Kidney (tissue), 14 donors: ENCODE results near the gene PLAU. TPM values are rescaled to one million over a fixed set of nuclear protein-coding genes. Genes with fewer than 3 reads are reported as not detected.
A peak's percentile ranks its signal among the peaks of the same experiment; 100 is the strongest.

Experiments
- DNase-seq, 5 donors: peaks; one replicate each; pipeline ENCODE4 v3.0.0-alpha.2; 2013 to 2020
- FAIRE-seq: peaks from 2 replicates; lab custom pipeline; 2012; peaks lifted over from hg19 to GRCh38; lab: Jason Lieb, UNC
- H3K27ac ChIP-seq, 2 donors: one replicate each; pipeline ENCODE4 v1.7.0; 2013; ENCODE audit warnings: low read depth in 2 of 2, low read length in 2 of 2, inconsistent platforms in 1 of 2
- H3K27me3 ChIP-seq: one replicate; pipeline ENCODE4 v1.7.1; 2013; ENCODE audit warnings: low read length, inconsistent platforms; ENCODE audit not compliant: control insufficient read depth, insufficient read depth
- H3K36me3 ChIP-seq, 3 donors: one replicate each; pipeline versions ENCODE4 v1.7.0 to v1.7.1; 2013; ENCODE audit warnings: low read length in 3 of 3, control low read depth in 1 of 3, inconsistent platforms in 1 of 3; ENCODE audit not compliant: insufficient read depth in 3 of 3, control insufficient read depth in 2 of 3
- H3K4me1 ChIP-seq, 3 donors: one replicate each; pipeline versions ENCODE4 v1.7.0 to v1.7.1; 2013; ENCODE audit warnings: low read length in 3 of 3, inconsistent platforms in 1 of 3, low read depth in 1 of 3; ENCODE audit not compliant: control insufficient read depth in 2 of 3, insufficient read depth in 2 of 3
- H3K4me3 ChIP-seq, 3 donors: one replicate each; pipeline versions ENCODE4 v1.7.0 to v1.8.1; 2013; ENCODE audit warnings: low read length in 3 of 3, control low read depth in 1 of 3, inconsistent platforms in 1 of 3
- H3K9ac ChIP-seq, 3 donors: one replicate each; pipeline versions ENCODE4 v1.7.0 to v1.7.1; 2013; ENCODE audit warnings: low read length in 3 of 3, control low read depth in 1 of 3, inconsistent platforms in 1 of 3
- H3K9me3 ChIP-seq, 3 donors: one replicate each; pipeline versions ENCODE4 v1.7.0 to v1.7.1; 2013; ENCODE audit warnings: low read length in 3 of 3, control low read depth in 1 of 3, inconsistent platforms in 1 of 3; ENCODE audit not compliant: control insufficient read depth in 2 of 3, insufficient read depth in 1 of 3
- intact Hi-C: fragments of 100-400 bp; cut with DNase I; formaldehyde crosslinking; loops from one replicate; pipeline ENCODE4 v1.11.1; 2022
- polyA plus RNA-seq: library from polyadenylated mRNA; stranded (reverse); fragments of 350-450 nt; fragmentation: Illumina TruSeq; extraction: RNeasy Lipid Tissue Mini Kit (QIAGEN cat#74804); gene quantifications from one replicate; pipeline ENCODE4 v1.2.3, GENCODE V29; 2014; ENCODE audit warnings: low read depth, low replicate concordance; ENCODE audit not compliant: insufficient read depth
- total RNA-seq: library from RNA; stranded (reverse); fragmentation: NEBNext Ultra II Directional; extraction: Animal tissue kit (Norgen Biotek cat#: 25700); gene quantifications from one replicate; pipeline ENCODE4 v1.2.1, GENCODE V29; 2021
- TF ChIP-seq, protein P1 (sequence below): IDR thresholded peaks from 3 replicates; pipeline ENCODE4 v1.5.1; 2012; ENCODE audit warnings: mild to moderate bottlenecking, moderate library complexity, borderline replicate concordance; ENCODE audit not compliant: insufficient read depth; ENCODE audit errors: extremely low read depth
- donor health status: control.
- donor health status: control.
- donor health status: control.
- donor health status: control.
- donor health status: control.
- donor health status: DM: yes; HTN: yes; CAD: no.
- donor health status: Normal renal cell carcinoma (clear cell type).

PLAU gene
- total and polyA plus RNA-seq, 2 donors from 2014 or later, result 40.8 to 82.5 TPM

DNA sequence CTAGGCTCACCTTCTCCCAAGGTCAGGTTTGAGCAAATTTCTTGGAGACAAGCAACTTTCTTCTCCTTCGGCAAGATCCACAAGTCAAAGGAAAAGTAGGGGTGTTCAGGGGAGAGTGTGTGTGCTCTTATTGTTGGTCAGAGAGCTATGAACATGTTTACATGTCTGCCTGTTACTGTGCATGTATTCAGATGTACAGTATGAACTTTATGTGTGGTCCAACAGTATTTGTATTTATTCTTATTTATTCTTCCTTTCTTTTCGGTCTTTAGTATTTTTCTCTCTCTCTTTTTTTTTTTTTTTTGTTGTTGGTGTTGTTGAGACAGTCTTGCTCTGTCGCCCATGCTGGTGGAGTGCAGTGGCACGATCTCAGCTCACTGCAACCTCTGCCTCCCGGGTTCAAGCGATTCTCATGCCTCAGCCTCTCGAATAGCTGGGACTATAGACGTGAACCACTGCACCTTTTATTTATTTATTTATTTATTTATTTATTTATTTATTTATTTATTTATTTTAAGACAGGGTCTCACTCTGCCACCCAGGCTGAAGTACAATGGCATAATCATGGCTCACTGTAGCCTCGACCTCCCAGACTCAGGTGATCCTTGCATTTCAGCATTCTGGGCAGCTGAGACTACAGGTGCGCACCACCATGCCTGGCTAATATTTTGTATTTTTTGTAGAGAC is 38.2 kb downstream of the PLAU start:
- Histone ChIP-seq H3K27me3 (no peaks in the 10 kb centered on the region), H3K4me3 (no peak overlapping the region), H3K9me3 (no peaks in the 10 kb centered on the region), H3K36me3 (no peaks in the 10 kb centered on the region), H3K4me1 (no peaks in the 10 kb centered on the region), H3K27ac (no peak overlapping the region), H3K9ac (no peak overlapping the region)
- no peak for FAIRE-seq
- TF ChIP-seq, protein P1, sequence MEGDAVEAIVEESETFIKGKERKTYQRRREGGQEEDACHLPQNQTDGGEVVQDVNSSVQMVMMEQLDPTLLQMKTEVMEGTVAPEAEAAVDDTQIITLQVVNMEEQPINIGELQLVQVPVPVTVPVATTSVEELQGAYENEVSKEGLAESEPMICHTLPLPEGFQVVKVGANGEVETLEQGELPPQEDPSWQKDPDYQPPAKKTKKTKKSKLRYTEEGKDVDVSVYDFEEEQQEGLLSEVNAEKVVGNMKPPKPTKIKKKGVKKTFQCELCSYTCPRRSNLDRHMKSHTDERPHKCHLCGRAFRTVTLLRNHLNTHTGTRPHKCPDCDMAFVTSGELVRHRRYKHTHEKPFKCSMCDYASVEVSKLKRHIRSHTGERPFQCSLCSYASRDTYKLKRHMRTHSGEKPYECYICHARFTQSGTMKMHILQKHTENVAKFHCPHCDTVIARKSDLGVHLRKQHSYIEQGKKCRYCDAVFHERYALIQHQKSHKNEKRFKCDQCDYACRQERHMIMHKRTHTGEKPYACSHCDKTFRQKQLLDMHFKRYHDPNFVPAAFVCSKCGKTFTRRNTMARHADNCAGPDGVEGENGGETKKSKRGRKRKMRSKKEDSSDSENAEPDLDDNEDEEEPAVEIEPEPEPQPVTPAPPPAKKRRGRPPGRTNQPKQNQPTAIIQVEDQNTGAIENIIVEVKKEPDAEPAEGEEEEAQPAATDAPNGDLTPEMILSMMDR, result no peak
- intact Hi-C loops, result loop anchor here (10.0 kb wide), 1 partner anchor 64 kb away; no protein-coding TSS in a partner anchor
- no peak for DNase-seq

DNA sequence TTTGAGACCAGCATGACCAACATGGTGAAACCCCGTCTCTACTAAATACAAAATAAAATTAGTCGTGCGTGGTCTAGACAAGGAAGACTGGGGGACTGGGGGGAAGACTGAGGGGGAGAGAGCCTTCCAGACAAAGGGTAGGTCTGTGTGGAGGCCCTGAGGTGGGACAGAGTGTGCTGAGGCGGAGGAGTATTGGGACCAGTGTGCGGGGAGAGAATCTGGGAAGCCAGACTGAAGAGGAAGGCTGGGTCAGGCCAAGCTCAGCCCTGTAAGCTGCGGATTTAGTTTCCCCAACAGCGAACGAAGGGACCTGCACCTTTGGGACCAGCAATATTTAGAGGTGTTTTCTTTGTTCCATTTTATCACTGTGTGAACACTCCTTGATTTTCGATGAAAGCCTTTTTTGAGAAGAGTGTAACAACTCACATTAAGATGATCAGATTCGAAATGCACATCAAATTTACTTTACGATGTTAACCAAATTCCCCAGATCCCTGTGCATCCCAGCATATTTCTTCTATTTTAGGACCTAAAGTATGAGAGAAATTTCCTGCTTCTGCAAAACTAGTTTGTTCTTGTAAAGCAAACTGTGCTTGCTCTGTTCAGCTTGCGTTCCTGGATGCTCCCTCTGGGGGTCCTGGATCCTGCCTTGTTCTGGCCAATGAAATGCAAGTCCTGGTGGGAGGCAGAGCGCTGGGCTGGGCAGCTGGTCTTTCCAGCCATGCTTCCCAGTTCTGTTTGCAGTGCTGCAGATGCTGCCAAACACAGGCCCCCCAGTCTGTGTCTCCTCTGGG is 39.4 kb downstream of the PLAU start:
- peak in 3 of 5 donors; percentile 37 to 80 (median 78) for DNase-seq
- H3K27me3 ChIP-seq, result no peaks in the 10 kb centered on the region
- no peak for FAIRE-seq
- H3K9ac ChIP-seq, result no peak overlapping the region
- TF ChIP-seq, protein P1, result no peak
- no peaks in the 10 kb centered on the region for H3K4me1 ChIP-seq
- H3K36me3 ChIP-seq, result no peaks in the 10 kb centered on the region
- intact Hi-C loops, result no loop called here
- peak overlapping the region in 1 of 2 donors; percentile 14 for H3K27ac ChIP-seq
- H3K4me3 ChIP-seq, result no peak overlapping the region
- H3K9me3 ChIP-seq, result no peaks in the 10 kb centered on the region

DNA sequence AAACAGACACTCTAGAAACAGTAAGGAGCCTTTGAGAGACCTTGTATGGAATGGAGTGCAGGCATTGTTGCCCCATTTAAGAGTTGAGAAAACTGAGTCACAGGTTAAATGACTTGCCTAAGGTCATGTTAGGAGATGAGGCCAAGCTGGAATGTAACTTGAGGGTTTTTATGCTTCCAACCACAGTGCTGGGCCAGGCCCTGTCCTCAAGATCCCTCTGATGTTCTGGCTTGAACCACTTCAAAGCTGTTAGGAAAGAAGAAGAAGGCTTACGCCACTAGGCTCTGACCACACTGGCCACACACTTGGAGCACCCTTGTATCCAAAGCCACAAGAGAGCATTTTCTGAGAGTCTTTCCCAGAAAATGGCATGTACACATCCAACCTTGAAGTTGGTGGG is 42.7 kb downstream of the PLAU start:
- H3K36me3 ChIP-seq, result no peaks in the 10 kb centered on the region
- DNase-seq, result no peak
- intact Hi-C loops, result no loop called here

More for the DNA sequence above, 42.7 kb downstream of the PLAU start:
- FAIRE-seq, result no peak
- Histone ChIP-seq H3K9me3 (no peaks in the 10 kb centered on the region), H3K4me3 (no peak overlapping the region), H3K4me1 (no peaks in the 10 kb centered on the region), H3K27ac (no peak overlapping the region), H3K9ac (no peak overlapping the region), H3K27me3 (no peaks in the 10 kb centered on the region)
- TF ChIP-seq, protein P1, result no peak
